Keratinocyte (primary cell): ENCODE data around the gene ARHGAP9. TPM values are rescaled to one million over a fixed set of nuclear protein-coding genes. Genes with fewer than 3 reads are reported as not detected.

Experiments used
- DNase-seq: peaks from one replicate; pipeline ENCODE4 v3.0.0-alpha.2; 2011; ENCODE audit warnings: low read depth, missing footprints, low spot score
- FAIRE-seq: peaks from 2 replicates; lab custom pipeline; 2011; peaks lifted over from hg19 to GRCh38; lab: Jason Lieb, UNC
- H2AFZ ChIP-seq: 2 replicates; pipeline ENCODE4 v1.6.0; 2012; ENCODE audit warnings: low read length, control low read depth, inconsistent platforms; ENCODE audit not compliant: control insufficient read depth
- H3K27ac ChIP-seq: 2 replicates; pipeline ENCODE4 v1.5.1; 2011; ENCODE audit warnings: low read length; ENCODE audit not compliant: control insufficient read depth, insufficient read depth
- H3K27me3 ChIP-seq: 3 replicates; pipeline ENCODE4 v1.6.0; 2011; ENCODE audit warnings: low read length; ENCODE audit not compliant: control insufficient read depth, insufficient read depth; ENCODE audit errors: extremely low read depth
- H3K36me3 ChIP-seq, 2 experiments: 2 replicates in 1 of 2; 3 replicates in 1 of 2; pipeline ENCODE4 v1.5.1; 2011; ENCODE audit warnings: low read length in 2 of 2, mild to moderate bottlenecking in 1 of 2; ENCODE audit not compliant: control insufficient read depth in 2 of 2, insufficient read depth in 2 of 2; ENCODE audit errors: extremely low read depth in 1 of 2
- H3K4me1 ChIP-seq: 3 replicates; pipeline ENCODE4 v1.5.1; 2011; ENCODE audit warnings: low read length; ENCODE audit not compliant: control insufficient read depth, insufficient read depth; ENCODE audit errors: extremely low read depth
- H3K4me2 ChIP-seq: 3 replicates; pipeline ENCODE4 v1.6.0; 2011; ENCODE audit warnings: low read depth, low read length; ENCODE audit not compliant: control insufficient read depth, insufficient read depth; ENCODE audit errors: extremely low read depth
- H3K4me3 ChIP-seq, 3 experiments: fragments of 200-600 bp in 1 of 3; sonication (generic) in 1 of 3; 2 replicates in 2 of 3; 3 replicates in 1 of 3; pipeline ENCODE4 v1.5.1; 2011 to 2016; ENCODE audit warnings: low read length in 3 of 3, mild to moderate bottlenecking in 3 of 3, control low read depth in 2 of 3, inconsistent platforms in 1 of 3, low read depth in 1 of 3, mixed read lengths in 1 of 3, mixed run types in 1 of 3, moderate library complexity in 1 of 3; ENCODE audit not compliant: control insufficient read depth in 2 of 3, insufficient read depth in 2 of 3; ENCODE audit errors: extremely low read depth in 1 of 3
- H3K79me2 ChIP-seq: 2 replicates; pipeline ENCODE4 v1.6.0; 2012; ENCODE audit warnings: low read length; ENCODE audit not compliant: control insufficient read depth, insufficient read depth
- H3K9ac ChIP-seq: 3 replicates; pipeline ENCODE4 v1.6.0; 2011; ENCODE audit warnings: low read length; ENCODE audit not compliant: control insufficient read depth, insufficient read depth; ENCODE audit errors: extremely low read depth
- H3K9me1 ChIP-seq: 3 replicates; pipeline ENCODE4 v1.6.0; 2011; ENCODE audit warnings: low read length; ENCODE audit not compliant: control insufficient read depth, insufficient read depth; ENCODE audit errors: extremely low read depth
- H3K9me3 ChIP-seq: 2 replicates; pipeline ENCODE4 v1.5.1; 2012; ENCODE audit warnings: low read depth, low read length; ENCODE audit not compliant: control insufficient read depth
- H4K20me1 ChIP-seq: 3 replicates; pipeline ENCODE4 v1.6.0; 2011; ENCODE audit warnings: low read length; ENCODE audit not compliant: control insufficient read depth, insufficient read depth; ENCODE audit errors: extremely low read depth
- EZH2 ChIP-seq: IDR thresholded peaks from one replicate; pipeline ENCODE4 v1.6.1; 2012; ENCODE audit warnings: inconsistent platforms, mild to moderate bottlenecking, low read length, moderate library complexity
- dilution Hi-C: fragments of 300-500 bp; cut with MboI; formaldehyde crosslinking; loops from one replicate; pipeline ENCODE4 v1.7.0; 2020; ENCODE audit warnings: low sequenced_read_pairs; ENCODE audit not compliant: extremely low pct_ligation_motif_present
- polyA plus RNA-seq, 5 experiments: library from polyadenylated mRNA; depleted of rRNA in 3 of 5; stranded (reverse) in 3 of 5; stranded (forward) in 1 of 5; unstranded in 1 of 5; fragments of >200 nt; gene quantifications; 1 replicate in 1 of 5; 2 replicates in 3 of 5; 3 replicates in 1 of 5; pipeline versions ENCODE4 v1.2.1 to v1.2.3, GENCODE V29; 2011 to 2012; ENCODE audit warnings: missing spikeins in 2 of 5, low read depth in 1 of 5, low replicate concordance in 1 of 5
- TF ChIP-seq, protein P1 (sequence below), 3 experiments: IDR thresholded peaks in 1 of 3; conservative IDR thresholded peaks in 1 of 3; optimal IDR thresholded peaks in 1 of 3; 2 replicates in 2 of 3; 3 replicates in 1 of 3; pipeline versions ENCODE3 to v1.5.1; 2011; ENCODE audit warnings: low read length in 3 of 3, mild to moderate bottlenecking in 3 of 3, moderate library complexity in 2 of 3, control low read depth in 1 of 3, inconsistent platforms in 1 of 3; ENCODE audit not compliant: insufficient read depth in 2 of 3; ENCODE audit errors: extremely low read depth in 1 of 3

ARHGAP9 gene
- polyA plus RNA-seq, 1 donor (not counting 4 experiments of a cell fraction or from before 2014, with no cell fraction given) = not detected

DNA sequence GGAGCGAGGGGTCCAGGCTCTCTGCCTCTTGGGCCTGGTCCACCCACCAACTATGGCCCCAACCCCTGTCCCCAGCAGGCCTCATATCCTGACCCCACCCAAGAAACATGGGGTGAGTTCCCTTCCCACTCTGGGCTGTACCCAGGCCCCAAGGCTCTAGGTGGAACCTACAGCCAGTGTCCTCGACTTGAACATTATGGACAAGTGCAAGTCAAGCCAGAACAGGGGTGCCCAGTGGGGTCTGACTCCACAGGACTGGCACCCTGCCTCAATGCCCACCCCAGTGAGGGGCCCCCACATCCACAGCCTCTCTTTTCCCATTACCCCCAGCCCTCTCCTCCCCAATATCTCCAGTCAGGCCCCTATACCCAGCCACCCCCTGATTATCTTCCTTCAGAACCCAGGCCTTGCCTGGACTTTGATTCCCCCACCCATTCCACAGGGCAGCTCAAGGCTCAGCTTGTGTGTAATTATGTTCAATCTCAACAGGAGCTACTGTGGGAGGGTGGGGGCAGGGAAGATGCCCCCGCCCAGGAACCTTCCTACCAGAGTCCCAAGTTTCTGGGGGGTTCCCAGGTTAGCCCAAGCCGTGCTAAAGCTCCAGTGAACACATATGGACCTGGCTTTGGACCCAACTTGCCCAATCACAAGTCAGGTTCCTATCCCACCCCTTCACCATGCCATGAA, 8.6 kb downstream of the ARHGAP9 start:
- dilution Hi-C loops = no loop called here
- no peak for FAIRE-seq
- Histone ChIP-seq H3K36me3 (no peaks in the 10 kb centered on the region), H3K9ac (no peak overlapping the region), H3K9me1 (no peaks in the 10 kb centered on the region), H3K27me3 (peaks cover 82% of the 10 kb centered on the region), H3K9me3 (no peaks in the 10 kb centered on the region), H4K20me1 (no peaks in the 10 kb centered on the region), H3K79me2 (no peaks in the 10 kb centered on the region), H3K4me3 (no peak overlapping the region), H3K4me1 (peaks cover 2% of the 10 kb centered on the region), H2AFZ (no peak overlapping the region), H3K27ac (no peak overlapping the region), H3K4me2 (no peak overlapping the region)
- DNase-seq = no peak
- no peak for TF ChIP-seq EZH2
- TF ChIP-seq, protein P1, sequence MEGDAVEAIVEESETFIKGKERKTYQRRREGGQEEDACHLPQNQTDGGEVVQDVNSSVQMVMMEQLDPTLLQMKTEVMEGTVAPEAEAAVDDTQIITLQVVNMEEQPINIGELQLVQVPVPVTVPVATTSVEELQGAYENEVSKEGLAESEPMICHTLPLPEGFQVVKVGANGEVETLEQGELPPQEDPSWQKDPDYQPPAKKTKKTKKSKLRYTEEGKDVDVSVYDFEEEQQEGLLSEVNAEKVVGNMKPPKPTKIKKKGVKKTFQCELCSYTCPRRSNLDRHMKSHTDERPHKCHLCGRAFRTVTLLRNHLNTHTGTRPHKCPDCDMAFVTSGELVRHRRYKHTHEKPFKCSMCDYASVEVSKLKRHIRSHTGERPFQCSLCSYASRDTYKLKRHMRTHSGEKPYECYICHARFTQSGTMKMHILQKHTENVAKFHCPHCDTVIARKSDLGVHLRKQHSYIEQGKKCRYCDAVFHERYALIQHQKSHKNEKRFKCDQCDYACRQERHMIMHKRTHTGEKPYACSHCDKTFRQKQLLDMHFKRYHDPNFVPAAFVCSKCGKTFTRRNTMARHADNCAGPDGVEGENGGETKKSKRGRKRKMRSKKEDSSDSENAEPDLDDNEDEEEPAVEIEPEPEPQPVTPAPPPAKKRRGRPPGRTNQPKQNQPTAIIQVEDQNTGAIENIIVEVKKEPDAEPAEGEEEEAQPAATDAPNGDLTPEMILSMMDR (optimal IDR thresholded peaks at IDR 0.05 in 1 of 3, IDR thresholded peaks at IDR 0.05 in 1 of 3, conservative IDR thresholded peaks at IDR 0.05 in 1 of 3; ENCODE audit: extremely low read depth in 1 of 3, insufficient read depth in 2 of 3, low read length in 3 of 3) = no peak

DNA sequence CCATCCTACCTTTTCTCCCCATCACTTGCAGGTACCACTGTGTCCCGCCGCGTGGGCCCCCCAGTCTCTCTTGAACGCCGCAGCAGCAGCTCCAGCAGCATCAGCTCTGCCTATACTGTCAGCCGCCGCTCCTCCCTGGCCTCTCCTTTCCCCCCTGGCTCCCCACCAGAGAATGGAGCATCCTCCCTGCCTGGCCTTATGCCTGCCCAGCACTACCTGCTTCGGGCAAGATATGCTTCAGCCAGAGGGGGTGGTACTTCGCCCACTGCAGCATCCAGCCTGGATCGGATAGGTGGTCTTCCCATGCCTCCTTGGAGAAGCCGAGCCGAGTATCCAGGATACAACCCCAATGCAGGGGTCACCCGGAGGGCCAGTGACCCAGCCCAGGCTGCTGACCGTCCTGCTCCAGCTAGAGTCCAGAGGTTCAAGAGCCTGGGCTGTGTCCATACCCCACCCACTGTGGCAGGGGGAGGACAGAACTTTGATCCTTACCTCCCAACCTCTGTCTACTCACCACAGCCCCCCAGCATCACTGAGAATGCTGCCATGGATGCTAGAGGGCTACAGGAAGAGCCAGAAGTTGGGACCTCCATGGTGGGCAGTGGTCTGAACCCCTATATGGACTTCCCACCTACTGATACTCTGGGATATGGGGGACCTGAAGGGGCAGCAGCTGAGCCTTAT, 9.2 kb downstream of the ARHGAP9 start:
- no peaks in the 10 kb centered on the region for H3K9me1 ChIP-seq
- no peaks in the 10 kb centered on the region for H3K36me3 ChIP-seq
- peaks cover 80% of the 10 kb centered on the region for H3K27me3 ChIP-seq
- no peak for FAIRE-seq
- dilution Hi-C loops = no loop called here
- TF ChIP-seq EZH2 = no peak
- TF ChIP-seq, protein P1 (optimal IDR thresholded peaks at IDR 0.05 in 1 of 3, IDR thresholded peaks at IDR 0.05 in 1 of 3, conservative IDR thresholded peaks at IDR 0.05 in 1 of 3; ENCODE audit: extremely low read depth in 1 of 3, insufficient read depth in 2 of 3, low read length in 3 of 3) = no peak
- no peaks in the 10 kb centered on the region for H3K4me1 ChIP-seq
- H3K9me3 ChIP-seq = no peaks in the 10 kb centered on the region
- no peak overlapping the region for H2AFZ ChIP-seq
- no peak overlapping the region for H3K4me2 ChIP-seq
- no peak for DNase-seq
- no peak overlapping the region for H3K9ac ChIP-seq
- H3K79me2 ChIP-seq = no peaks in the 10 kb centered on the region
- no peak overlapping the region for H3K4me3 ChIP-seq
- no peaks in the 10 kb centered on the region for H4K20me1 ChIP-seq
- no peak overlapping the region for H3K27ac ChIP-seq
